ENCODE measurements around the gene EMSY.
"Not testable (repeated sequence)": the region's sequence is repeated elsewhere in the genome, so short reads cannot be mapped to it uniquely, and the experiment has no call there.

EMSY gene, protein sequence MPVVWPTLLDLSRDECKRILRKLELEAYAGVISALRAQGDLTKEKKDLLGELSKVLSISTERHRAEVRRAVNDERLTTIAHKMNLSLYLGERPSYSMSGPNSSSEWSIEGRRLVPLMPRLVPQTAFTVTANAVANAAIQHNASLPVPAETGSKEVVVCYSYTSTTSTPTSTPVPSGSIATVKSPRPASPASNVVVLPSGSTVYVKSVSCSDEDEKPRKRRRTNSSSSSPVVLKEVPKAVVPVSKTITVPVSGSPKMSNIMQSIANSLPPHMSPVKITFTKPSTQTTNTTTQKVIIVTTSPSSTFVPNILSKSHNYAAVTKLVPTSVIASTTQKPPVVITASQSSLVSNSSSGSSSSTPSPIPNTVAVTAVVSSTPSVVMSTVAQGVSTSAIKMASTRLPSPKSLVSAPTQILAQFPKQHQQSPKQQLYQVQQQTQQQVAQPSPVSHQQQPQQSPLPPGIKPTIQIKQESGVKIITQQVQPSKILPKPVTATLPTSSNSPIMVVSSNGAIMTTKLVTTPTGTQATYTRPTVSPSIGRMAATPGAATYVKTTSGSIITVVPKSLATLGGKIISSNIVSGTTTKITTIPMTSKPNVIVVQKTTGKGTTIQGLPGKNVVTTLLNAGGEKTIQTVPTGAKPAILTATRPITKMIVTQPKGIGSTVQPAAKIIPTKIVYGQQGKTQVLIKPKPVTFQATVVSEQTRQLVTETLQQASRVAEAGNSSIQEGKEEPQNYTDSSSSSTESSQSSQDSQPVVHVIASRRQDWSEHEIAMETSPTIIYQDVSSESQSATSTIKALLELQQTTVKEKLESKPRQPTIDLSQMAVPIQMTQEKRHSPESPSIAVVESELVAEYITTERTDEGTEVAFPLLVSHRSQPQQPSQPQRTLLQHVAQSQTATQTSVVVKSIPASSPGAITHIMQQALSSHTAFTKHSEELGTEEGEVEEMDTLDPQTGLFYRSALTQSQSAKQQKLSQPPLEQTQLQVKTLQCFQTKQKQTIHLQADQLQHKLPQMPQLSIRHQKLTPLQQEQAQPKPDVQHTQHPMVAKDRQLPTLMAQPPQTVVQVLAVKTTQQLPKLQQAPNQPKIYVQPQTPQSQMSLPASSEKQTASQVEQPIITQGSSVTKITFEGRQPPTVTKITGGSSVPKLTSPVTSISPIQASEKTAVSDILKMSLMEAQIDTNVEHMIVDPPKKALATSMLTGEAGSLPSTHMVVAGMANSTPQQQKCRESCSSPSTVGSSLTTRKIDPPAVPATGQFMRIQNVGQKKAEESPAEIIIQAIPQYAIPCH (N-terminal part only)

GRCh38 chr11:76444384-76445120 lies at the start of gene EMSY:
Gene EMSY (plus strand): TSS chr11:76445018. CDS start chr11:76446939, 1,921 bp downstream.
- peak; percentile 98 for DNase-seq

- no peak for DNase-seq
Observed at GRCh38 chr11:76395296-76395695, 49.5 kb upstream of the EMSY start.

- DNase-seq, result no peak
Observed at GRCh38 chr11:76397383-76397782, 47.4 kb upstream of the EMSY start.

GRCh38 chr11:76400967-76401366 lies 43.9 kb upstream of the EMSY start:
- no peak for DNase-seq

DNA sequence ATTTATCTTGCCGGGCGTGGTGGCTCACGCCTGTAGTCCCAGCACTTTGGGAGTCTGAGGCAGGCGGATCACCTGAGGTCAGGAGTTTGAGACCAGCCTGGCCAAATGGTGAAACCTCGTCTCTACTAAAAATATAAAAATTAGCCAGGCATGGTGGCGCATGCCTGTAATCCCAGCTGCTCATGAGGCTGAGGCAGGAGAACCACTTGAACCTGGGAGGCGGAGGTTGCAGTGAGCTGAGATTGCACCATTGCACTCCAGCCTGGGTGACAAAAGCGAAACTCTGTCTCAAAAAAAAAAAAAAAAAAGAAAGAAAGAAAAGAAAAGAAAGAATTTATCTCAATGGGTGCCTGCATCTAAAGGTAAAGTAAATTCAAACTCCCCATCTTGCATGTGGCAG lies 43.3 kb upstream of the EMSY start:
- not testable (repeated sequence) for DNase-seq

DNA sequence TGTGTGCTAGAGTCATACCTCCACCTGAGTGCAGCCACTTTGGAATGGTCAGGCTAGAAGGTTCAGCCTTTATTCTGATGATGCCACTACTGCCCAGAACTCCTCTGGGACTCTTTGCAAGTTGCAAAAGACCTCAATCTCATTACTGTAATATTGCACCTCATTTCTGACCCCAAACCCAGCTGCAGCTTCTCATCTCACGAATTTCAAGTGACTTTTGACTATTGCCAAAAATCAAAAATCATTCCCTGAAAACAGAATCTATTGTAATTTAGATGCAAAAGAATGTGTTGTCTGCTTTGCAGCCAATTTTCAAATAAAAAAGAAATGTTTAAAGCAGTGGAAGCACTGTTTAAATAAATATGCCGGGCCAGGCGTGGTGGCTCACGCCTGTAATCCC lies 38.5 kb upstream of the EMSY start:
- DNase-seq, result no peak

DNA sequence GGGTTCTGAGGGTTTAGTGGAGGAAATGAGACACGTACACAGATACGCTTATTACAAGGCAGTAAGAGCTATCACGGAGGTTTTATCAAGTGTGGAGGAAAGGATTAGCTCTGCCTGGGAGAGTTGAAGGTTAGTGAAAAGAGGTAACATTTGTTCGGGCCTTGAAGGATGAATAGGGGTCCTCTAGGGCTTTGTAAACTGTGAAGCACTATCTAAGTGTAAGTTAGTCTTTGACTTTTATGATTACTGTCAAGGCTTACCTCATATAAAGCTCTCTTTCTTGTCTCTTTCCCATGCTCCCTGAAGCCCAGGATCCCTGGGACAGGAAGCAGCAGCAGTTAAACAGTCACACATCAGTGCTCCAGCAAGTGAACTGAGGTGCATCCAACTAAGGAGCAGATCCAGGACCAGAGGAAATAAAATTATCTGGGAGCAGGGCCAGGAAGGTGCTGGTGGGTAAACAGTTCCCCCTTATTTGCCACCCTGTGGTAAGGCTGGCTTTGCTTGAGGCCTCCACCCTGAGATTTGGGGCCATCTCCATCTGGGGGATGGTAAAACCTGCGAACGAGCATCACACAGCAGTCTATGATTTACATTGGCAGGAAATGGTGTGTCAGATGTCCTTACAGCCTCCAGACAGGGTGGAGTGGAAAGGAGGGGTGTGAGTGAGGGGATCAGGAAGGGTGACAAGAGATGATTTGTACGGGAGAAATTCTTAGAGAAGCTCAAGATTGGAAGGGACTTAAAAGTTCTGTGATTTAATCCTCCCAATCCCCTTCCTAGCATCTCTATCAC lies 36.5 kb upstream of the EMSY start:
- DNase-seq, result peak; percentile 73

DNA sequence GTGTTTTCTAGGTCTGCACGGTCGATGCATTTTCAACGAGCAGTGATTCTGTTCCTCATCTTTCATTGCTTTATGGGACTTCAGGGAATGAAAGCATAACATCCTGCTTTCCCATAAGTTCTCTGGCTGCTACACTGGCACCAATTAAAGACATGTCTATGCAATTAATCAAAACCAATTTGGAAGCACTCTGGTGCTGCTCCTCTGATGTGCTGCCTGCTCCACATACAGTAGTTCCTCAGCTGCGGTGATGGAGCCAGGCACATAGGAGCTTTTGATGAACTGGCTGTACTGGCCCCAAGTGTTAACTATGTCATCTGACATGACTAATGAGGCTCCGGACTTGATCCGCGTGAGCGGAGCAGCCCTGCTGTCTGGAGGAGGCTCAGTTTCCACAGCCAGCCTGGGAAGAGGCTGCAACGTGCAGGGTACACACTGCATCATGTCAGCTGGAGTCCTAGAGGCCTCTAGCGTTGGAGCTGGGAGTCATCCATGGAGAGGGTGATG lies 33.9 kb upstream of the EMSY start:
- no peak for DNase-seq

- no peak for DNase-seq
Observed at GRCh38 chr11:76415073-76415472, 29.7 kb upstream of the EMSY start.

- DNase-seq, result no peak
Observed at GRCh38 chr11:76419896-76420295, 24.9 kb upstream of the EMSY start.

DNA sequence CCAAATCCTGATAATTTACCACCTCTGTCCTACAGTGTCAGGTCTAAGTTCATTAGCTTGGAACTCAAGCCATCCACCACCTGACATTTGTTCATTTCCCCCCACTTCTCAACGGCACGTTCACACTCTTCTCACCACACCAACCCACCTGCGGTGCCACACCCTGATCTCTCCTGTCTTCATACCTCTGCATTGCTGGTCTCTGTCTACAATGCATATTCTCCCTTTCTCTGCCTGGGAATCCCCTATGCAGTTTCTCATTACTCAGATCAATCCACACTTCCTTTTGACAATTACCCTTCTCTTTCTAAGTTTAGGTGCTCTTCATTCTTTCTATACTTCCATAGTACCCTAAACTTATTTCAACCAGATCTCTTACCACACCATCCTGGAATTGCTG lies 20.4 kb upstream of the EMSY start:
- DNase-seq, result no peak

DNA sequence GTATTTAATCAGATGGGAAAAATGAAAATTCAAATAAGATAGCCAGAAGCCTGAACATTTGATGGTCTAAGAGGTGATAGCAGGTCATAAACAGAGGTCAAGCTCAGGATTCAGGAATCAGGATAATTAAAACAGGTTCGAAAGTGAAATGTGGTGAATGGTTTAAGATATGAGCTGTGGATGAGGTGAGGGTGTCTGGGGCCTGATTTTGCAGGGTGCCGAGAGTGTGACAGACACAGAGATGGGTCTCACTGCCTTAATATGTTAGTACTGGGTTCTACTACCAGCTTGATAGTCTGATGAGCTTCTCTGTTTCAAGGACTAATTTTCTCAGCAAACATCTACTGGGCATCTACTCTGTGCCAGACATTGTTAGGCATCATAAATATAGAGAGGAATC lies 19.9 kb upstream of the EMSY start:
- no peak for DNase-seq

- DNase-seq, result no peak
Observed at GRCh38 chr11:76426660-76427059, 18.2 kb upstream of the EMSY start.

DNA sequence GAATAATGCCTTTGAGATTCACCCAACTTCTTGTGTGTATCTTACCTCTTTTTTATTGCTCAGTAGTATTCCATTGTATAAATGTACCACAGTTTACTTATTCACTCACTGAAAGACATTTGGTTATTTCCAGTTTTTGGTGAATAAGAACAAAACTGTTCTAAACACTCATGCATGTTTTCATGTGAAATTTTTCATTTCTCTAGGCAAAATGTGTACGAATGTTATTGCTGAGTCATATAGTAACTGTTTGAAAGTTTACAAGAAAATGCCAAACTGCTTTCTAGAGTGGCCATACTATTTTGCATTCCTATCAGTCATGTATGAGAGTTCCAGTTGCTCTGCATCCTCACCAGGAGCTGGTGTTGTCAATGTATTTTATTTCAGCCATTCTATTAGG lies 8.8 kb upstream of the EMSY start:
- DNase-seq, result no peak

GRCh38 chr11:76443268-76443980 lies 1.4 kb upstream of the EMSY start:
- peak; percentile 13 for DNase-seq

GRCh38 chr11:76444065-76444383 lies 794 bp upstream of the EMSY start:
- no peak for DNase-seq

- DNase-seq, result peak; percentile 47
Observed at GRCh38 chr11:76445121-76446084, 585 bp downstream of the EMSY start.

GRCh38 chr11:76448506-76448905 lies 3.7 kb downstream of the EMSY start:
- DNase-seq, result no peak

DNA sequence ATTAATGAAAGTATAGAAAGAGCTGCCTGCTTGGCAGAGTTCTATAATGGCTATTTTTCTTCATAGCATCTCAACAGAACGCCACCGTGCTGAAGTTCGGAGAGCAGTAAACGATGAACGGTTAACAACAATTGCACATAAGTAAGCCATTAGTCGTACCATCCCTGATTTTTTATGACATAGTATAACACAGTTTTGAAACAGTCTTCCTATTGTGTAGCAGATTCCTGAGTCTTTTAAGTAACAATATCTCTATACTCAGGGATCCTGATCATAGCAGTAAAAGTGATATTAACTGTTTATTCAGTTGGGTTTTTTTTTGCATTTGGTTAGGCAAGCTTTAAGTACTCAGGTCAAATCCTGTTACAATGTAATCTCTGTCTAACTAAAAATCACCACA lies 8.4 kb downstream of the EMSY start:
- DNase-seq, result no peak

GRCh38 chr11:76455331-76455730 lies 10.5 kb downstream of the EMSY start:
- DNase-seq, result no peak
